Measurements from ENCODE around the gene CTNNA2.

DNA sequence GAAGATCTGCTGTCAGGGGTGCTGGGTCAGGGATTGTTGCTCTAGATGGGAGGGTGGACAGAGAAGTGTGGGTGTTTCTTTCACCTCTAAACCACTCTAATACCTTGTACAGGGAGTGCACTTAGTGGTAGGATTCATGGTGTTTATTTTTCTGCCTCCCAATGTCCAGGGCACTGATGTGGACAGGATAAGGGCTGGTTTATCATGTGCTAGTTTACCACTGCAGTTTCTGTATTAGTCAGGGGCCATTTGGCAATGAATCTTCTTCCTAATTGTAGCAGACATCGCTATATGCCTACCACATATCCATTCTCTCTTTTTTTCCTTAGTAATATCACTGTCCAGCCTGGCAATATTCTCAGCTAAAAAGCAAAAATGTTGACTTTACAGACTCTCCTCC lies 842.0 kb downstream of the CTNNA2 start:
- TF ChIP-seq, protein P1, sequence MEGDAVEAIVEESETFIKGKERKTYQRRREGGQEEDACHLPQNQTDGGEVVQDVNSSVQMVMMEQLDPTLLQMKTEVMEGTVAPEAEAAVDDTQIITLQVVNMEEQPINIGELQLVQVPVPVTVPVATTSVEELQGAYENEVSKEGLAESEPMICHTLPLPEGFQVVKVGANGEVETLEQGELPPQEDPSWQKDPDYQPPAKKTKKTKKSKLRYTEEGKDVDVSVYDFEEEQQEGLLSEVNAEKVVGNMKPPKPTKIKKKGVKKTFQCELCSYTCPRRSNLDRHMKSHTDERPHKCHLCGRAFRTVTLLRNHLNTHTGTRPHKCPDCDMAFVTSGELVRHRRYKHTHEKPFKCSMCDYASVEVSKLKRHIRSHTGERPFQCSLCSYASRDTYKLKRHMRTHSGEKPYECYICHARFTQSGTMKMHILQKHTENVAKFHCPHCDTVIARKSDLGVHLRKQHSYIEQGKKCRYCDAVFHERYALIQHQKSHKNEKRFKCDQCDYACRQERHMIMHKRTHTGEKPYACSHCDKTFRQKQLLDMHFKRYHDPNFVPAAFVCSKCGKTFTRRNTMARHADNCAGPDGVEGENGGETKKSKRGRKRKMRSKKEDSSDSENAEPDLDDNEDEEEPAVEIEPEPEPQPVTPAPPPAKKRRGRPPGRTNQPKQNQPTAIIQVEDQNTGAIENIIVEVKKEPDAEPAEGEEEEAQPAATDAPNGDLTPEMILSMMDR (IDR thresholded peaks at IDR 0.05), result no peak
- TF ChIP-seq POLR2A (IDR thresholded peaks at IDR 0.05), result no peak
